Panc1 (cell line): Measurements from ENCODE around the gene LINGO3. TPM values are rescaled to one million over a fixed set of nuclear protein-coding genes. Genes with fewer than 3 reads are reported as not detected.

Experiments used
- ATAC-seq: fragments of 200-7000 bp; cut with Tn5 transposase; 2 replicates; pipeline ENCODE4 v1.9.1; 2020; ENCODE audit warnings: mild to moderate bottlenecking, moderate library complexity
- BruUV-seq: library from RNA; stranded (reverse); fragments of 400-500 nt; replicated peaks from 2 replicates; lab custom pipeline; 2021; lab: Mats Ljungman, UMichigan
- CTCF ChIA-PET: fragments of 300-600 bp; sonication (Branson Sonifier 250); formaldehyde crosslinking; loops from one replicate; lab custom pipeline; 2022; ENCODE audit warnings: antibody characterized with exemption; lab: Charles Lee
- POLR2A ChIA-PET: fragments of 300-600 bp; sonication (Branson Sonifier 250); formaldehyde crosslinking; loops from one replicate; lab custom pipeline; 2022; ENCODE audit warnings: antibody characterized with exemption; lab: Charles Lee
- DNase-seq: peaks from one replicate; pipeline ENCODE4 v3.0.0-alpha.2; 2010; ENCODE audit warnings: low read depth, low spot score
- H3K27ac ChIP-seq: 2 replicates; pipeline ENCODE4 v1.5.1; 2011; ENCODE audit warnings: mild to moderate bottlenecking, low read length, inconsistent platforms
- H3K27me3 ChIP-seq: fragments of 200-500 bp; sonication (Bioruptor generic); 2 replicates; pipeline ENCODE4 v1.6.0; 2014; ENCODE audit warnings: low read length, inconsistent platforms; ENCODE audit not compliant: control insufficient read depth, insufficient read depth
- H3K36me3 ChIP-seq: fragments of 200-500 bp; sonication (Bioruptor generic); 2 replicates; pipeline ENCODE4 v1.5.1; 2014; ENCODE audit warnings: inconsistent platforms, mild to moderate bottlenecking, low read length, moderate library complexity; ENCODE audit not compliant: control insufficient read depth, insufficient read depth
- H3K4me1 ChIP-seq: 2 replicates; pipeline ENCODE4 v1.5.1; 2011; ENCODE audit warnings: inconsistent platforms, mild to moderate bottlenecking, low read length, moderate library complexity; ENCODE audit not compliant: control insufficient read depth, insufficient read depth
- H3K4me3 ChIP-seq, 2 experiments: 2 replicates each; pipeline ENCODE4 v1.5.1; 2011 to 2012; ENCODE audit warnings: low read depth in 2 of 2, low read length in 2 of 2, mild to moderate bottlenecking in 2 of 2, inconsistent platforms in 1 of 2, moderate library complexity in 1 of 2
- H3K9me3 ChIP-seq: fragments of 200-500 bp; sonication (Bioruptor generic); 2 replicates; pipeline ENCODE4 v1.5.1; 2014; ENCODE audit warnings: low read depth, mild to moderate bottlenecking, inconsistent platforms, low read length, moderate library complexity; ENCODE audit not compliant: control insufficient read depth, insufficient read depth
- POLR2AphosphoS5 ChIP-seq: IDR thresholded peaks from 2 replicates; pipeline ENCODE4 v1.6.1; 2012; ENCODE audit warnings: mild to moderate bottlenecking, low read depth, low read length, moderate library complexity
- SIN3A ChIP-seq: IDR thresholded peaks from 2 replicates; pipeline ENCODE4 v1.6.1; 2012; ENCODE audit warnings: low read depth, mild to moderate bottlenecking, low read length, moderate library complexity, borderline replicate concordance; ENCODE audit not compliant: insufficient read depth
- TCF7L2 ChIP-seq: IDR thresholded peaks from 2 replicates; pipeline ENCODE4 v1.6.1; 2011; ENCODE audit warnings: mild to moderate bottlenecking, low read depth, low read length, inconsistent platforms
- in situ Hi-C: cut with HindIII; loops from 2 replicates; pipeline ENCODE4 v1.10.0; 2016; ENCODE audit warnings: low sequenced_read_pairs, low pct_unique_long_range_greater_than_20kb
- intact Hi-C: fragments of 100-400 bp; cut with micrococcal nuclease; formaldehyde crosslinking; loops from one replicate; pipeline ENCODE4 v1.10.0; 2022; ENCODE audit not compliant: unreplicated experiment
- total RNA-seq: library from RNA; stranded (reverse); gene quantifications from one replicate; pipeline ENCODE4 v1.2.1, GENCODE V29; 2021; ENCODE audit not compliant: unreplicated experiment
- TF ChIP-seq, protein P1 (sequence below), 2 experiments: IDR thresholded peaks; 2 replicates each; pipeline ENCODE4 v1.6.1; 2011 to 2012; ENCODE audit warnings: low read depth in 2 of 2, control low read depth in 1 of 2, low read length in 1 of 2, mild to moderate bottlenecking in 1 of 2, moderate library complexity in 1 of 2; ENCODE audit not compliant: insufficient read depth in 1 of 2
- TF ChIP-seq, protein P2 (sequence below): fragments of 450-650 bp; IDR thresholded peaks from 2 replicates; pipeline ENCODE4 v1.5.1; 2017; ENCODE audit warnings: mild to moderate bottlenecking

The LINGO3 gene
- total RNA-seq, 1 experiment from 2014 or later = 0.13 TPM

- Histone ChIP-seq H3K27ac (no peak overlapping the region), H3K4me3 (no peak overlapping the region), H3K4me1 (no peaks in the 10 kb centered on the region), H3K27me3 (no peaks in the 10 kb centered on the region), H3K36me3 (no peaks in the 10 kb centered on the region), H3K9me3 (no peaks in the 10 kb centered on the region)
- intact Hi-C loops = no loop called here
- BruUV-seq = no TSS peak
- CTCF ChIA-PET = no interaction called here
- DNase-seq (no peak), ATAC-seq (no peak)
- in situ Hi-C loops = no loop called here
- POLR2A ChIA-PET = no interaction called here
- TF ChIP-seq POLR2AphosphoS5 (no peak), TCF7L2 (no peak), SIN3A (no peak)
- TF ChIP-seq, protein P1, sequence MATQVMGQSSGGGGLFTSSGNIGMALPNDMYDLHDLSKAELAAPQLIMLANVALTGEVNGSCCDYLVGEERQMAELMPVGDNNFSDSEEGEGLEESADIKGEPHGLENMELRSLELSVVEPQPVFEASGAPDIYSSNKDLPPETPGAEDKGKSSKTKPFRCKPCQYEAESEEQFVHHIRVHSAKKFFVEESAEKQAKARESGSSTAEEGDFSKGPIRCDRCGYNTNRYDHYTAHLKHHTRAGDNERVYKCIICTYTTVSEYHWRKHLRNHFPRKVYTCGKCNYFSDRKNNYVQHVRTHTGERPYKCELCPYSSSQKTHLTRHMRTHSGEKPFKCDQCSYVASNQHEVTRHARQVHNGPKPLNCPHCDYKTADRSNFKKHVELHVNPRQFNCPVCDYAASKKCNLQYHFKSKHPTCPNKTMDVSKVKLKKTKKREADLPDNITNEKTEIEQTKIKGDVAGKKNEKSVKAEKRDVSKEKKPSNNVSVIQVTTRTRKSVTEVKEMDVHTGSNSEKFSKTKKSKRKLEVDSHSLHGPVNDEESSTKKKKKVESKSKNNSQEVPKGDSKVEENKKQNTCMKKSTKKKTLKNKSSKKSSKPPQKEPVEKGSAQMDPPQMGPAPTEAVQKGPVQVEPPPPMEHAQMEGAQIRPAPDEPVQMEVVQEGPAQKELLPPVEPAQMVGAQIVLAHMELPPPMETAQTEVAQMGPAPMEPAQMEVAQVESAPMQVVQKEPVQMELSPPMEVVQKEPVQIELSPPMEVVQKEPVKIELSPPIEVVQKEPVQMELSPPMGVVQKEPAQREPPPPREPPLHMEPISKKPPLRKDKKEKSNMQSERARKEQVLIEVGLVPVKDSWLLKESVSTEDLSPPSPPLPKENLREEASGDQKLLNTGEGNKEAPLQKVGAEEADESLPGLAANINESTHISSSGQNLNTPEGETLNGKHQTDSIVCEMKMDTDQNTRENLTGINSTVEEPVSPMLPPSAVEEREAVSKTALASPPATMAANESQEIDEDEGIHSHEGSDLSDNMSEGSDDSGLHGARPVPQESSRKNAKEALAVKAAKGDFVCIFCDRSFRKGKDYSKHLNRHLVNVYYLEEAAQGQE (IDR thresholded peaks at IDR 0.05; ENCODE audit: insufficient read depth in 1 of 2, low read depth in 2 of 2, low read length in 1 of 2) = no peak
- TF ChIP-seq, protein P2, sequence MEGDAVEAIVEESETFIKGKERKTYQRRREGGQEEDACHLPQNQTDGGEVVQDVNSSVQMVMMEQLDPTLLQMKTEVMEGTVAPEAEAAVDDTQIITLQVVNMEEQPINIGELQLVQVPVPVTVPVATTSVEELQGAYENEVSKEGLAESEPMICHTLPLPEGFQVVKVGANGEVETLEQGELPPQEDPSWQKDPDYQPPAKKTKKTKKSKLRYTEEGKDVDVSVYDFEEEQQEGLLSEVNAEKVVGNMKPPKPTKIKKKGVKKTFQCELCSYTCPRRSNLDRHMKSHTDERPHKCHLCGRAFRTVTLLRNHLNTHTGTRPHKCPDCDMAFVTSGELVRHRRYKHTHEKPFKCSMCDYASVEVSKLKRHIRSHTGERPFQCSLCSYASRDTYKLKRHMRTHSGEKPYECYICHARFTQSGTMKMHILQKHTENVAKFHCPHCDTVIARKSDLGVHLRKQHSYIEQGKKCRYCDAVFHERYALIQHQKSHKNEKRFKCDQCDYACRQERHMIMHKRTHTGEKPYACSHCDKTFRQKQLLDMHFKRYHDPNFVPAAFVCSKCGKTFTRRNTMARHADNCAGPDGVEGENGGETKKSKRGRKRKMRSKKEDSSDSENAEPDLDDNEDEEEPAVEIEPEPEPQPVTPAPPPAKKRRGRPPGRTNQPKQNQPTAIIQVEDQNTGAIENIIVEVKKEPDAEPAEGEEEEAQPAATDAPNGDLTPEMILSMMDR = no peak
Observed at GRCh38 chr19:2337329-2337707, 29.4 kb upstream of the LINGO3 start.

DNA sequence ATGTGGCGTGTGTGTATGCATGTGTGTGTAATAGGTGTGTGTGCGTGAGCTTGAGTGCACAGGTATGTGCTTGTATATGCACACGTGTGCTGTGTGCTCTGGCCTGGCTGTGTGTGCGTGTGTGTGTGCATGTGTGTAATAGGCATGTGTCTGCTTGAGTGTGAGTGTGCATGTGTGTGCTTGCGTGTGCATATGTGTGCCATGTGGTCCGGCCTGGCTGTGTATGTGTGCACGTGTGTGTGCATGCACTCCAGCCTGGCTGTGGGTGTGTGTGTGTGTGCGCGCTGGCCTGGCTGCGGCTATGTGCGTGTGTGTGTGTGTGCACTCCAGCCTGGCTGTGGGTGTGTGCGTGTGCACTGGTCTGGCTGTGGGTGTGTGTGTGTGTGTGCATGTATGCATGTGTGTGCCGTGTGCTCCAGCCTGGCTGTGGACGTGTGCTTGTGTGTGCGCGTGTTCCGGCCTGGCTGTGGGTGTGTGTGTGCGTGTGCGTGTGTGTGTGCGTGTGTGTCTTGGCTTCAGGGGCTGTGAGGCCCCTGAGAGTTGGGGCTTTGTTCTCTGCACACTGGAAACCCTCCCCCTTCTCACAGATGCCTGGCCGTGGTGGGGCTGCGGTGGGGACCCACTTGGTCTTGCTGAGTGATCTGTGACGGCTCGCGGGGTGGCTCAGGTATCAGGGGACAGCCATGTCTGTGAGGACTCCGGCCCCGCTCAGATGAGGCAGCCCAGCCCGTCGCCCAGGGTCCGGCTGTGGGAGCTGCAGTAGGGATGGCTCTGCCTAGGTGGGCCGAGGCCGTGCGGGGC is 28.8 kb upstream of the LINGO3 start:
- Histone ChIP-seq H3K9me3 (no peaks in the 10 kb centered on the region), H3K4me1 (no peaks in the 10 kb centered on the region), H3K27me3 (no peaks in the 10 kb centered on the region), H3K27ac (no peak overlapping the region), H3K36me3 (no peaks in the 10 kb centered on the region), H3K4me3 (no peak overlapping the region)
- in situ Hi-C loops (no loop called here), intact Hi-C loops (no loop called here)
- ChIA-PET CTCF (no interaction called here), POLR2A (no interaction called here)
- no peak for DNase-seq
- BruUV-seq = no TSS peak
- TF ChIP-seq, protein P2 = no peak
- TF ChIP-seq, protein P1 (IDR thresholded peaks at IDR 0.05; ENCODE audit: insufficient read depth in 1 of 2, low read depth in 2 of 2, low read length in 1 of 2) = no peak
- TF ChIP-seq SIN3A (no peak), TCF7L2 (no peak), POLR2AphosphoS5 (no peak)
- ATAC-seq = no peak
